ENCODE results near the gene MIB1.
"Not testable (repeated sequence)": the region's sequence is repeated elsewhere in the genome, so short reads cannot be mapped to it uniquely, and the experiment has no call there.

Gene MIB1

GRCh38 chr18:21740538-21741311, at the start of gene MIB1:
Gene MIB1, plus strand, starts transcription at chr18:21740792. Its CDS starts 792 bp downstream, at chr18:21741584.
- DNase-seq (ENCODE audit: low read depth in 2 of 2), result peak; percentile 98 to 99

DNA sequence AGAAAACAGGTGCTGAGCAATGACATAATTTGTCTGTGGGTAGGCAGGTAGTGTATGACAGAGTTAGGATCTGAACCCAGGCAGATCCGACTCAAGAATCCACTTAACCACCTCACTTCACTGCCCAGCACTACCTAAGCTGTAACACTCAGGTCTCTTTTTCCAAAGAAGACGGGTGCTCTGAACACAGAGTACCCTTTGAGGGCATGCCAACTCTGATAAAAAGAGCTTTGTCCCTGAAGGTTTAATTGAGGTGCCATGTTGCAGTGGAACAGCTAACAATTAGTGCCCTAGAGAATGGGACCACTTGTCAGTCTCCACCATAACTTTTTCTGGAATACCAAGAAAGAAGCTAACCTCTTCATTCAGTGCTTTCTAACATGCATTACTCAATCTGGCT, 47.3 kb upstream of the MIB1 start:
- DNase-seq (ENCODE audit: low read depth in 2 of 2), result no peak

DNA sequence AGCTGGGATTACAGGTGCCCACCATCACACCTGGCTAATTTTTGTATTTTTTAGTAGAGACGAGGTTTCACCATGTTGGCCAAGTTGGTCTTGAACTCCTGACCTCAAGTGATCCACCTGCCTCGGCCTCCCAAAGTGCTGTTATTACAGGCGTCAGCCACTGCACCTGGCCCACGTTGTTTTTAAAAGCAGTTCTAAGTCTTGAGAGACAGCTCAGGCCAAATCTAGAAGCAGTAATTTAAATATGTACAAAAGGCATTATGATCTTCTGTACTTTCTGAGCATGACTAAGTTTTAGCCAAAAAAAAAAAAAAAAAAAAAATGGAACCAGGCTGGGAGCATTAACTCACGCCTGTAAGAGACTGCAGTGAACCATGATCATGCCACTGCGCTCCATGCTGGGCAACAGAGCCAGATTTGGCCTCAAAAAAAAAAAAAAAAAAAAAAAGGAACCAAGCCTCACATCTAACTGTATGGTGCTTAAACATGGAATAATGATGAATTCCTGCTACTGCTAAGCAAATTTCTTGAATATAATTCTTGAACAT, 40.0 kb upstream of the MIB1 start:
- no peak for DNase-seq (ENCODE audit: low read depth in 2 of 2)

GRCh38 chr18:21701621-21702020, 39.0 kb upstream of the MIB1 start:
- DNase-seq (ENCODE audit: low read depth in 2 of 2), result no peak

GRCh38 chr18:21702602-21703001, 38.0 kb upstream of the MIB1 start:
- DNase-seq (ENCODE audit: low read depth in 2 of 2), result no peak

GRCh38 chr18:21703241-21703820, 37.3 kb upstream of the MIB1 start:
- DNase-seq (ENCODE audit: low read depth in 2 of 2), result no peak

- peak; percentile 87 for DNase-seq (ENCODE audit: low read depth in 2 of 2)
Observed at GRCh38 chr18:21704603-21705364, 35.8 kb upstream of the MIB1 start, which contains the start of gene ABHD3. Gene ABHD3, minus strand, starts transcription at chr18:21704774. Its CDS starts 109 bp downstream, at chr18:21704665.

DNA sequence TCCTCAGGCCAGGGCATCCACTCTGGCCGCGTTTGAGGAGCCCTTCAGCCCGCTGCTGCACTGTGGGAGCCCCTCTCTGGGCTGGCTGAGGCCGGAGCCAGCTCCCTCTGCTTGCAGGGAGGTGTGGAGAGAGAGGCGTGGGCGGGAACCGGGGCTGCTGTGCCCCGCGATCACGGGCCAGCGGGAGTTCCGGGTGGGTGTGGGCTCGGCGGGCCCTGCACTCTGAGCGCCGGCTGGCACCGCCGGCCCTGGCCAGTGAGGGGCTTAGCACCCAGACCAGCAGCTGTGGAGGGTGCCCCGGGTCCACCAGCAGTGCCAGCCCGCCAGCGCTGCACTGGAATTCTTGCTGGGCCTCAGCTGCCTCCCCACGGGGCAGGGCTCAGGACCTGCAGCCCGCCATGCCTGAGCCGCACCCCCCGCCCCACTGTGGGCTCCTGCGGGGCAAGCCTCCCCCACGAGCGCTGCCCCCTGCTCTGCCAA, 34.2 kb upstream of the MIB1 start:
- DNase-seq (ENCODE audit: low read depth in 2 of 2), result no peak

DNA sequence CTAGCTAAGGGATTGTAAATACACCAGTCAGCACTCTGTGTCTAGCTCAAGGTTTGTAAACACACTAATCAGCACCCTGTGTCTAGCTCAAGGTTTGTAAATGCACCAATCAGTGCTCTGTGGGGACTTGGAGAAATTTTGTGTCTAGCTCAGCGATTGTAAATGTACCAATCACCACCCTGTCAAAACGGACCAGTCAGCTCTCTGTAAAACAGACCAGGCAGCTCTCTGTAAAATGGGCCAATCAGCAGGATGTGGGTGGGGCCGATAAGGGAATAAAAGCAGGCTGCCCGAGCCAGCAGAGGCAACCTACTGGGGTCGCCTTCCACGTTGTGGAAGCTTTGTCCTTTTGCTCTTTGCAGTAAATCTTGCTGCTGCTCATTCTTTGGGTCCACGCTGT, 33.5 kb upstream of the MIB1 start:
- not testable (repeated sequence) for DNase-seq (ENCODE audit: low read depth in 2 of 2)

DNA sequence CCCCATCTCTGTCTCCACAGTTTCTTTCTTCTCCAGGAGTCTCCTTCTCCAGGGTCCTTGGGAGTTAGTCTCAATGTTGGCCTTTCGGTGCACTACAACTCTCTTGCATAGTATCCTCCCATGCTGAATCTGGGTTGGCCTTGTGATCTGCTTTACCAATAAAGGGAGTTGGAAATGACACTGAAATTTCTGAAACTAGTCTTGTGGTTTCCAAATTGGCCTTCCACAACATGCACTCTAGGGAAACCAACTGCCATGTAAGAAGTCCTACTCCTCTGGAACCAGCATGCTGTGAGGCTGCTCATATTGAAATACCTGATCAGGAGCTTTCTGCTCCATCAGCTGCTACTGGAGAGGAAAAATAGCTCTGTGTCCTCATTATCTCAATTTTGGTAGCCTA, 26.1 kb upstream of the MIB1 start:
- DNase-seq (ENCODE audit: low read depth in 2 of 2), result no peak

DNA sequence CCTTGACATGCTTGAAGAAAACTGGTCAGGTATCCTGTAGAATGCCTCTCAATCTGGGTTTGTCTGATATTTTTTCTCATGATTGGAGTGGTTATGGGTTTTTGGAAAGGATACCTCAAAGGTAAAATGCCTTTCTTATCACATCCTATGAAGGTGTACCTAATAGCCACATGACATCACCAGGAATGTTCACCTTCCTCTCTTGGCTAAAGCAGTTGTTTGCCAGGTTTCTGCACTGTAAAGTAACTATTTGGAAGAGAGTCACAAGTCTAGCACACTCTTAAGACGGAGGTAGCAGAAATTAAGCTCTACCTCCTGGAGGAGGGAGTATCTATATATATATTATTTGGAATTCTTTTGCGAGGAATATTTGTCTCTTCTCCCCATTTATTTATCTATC, 17.9 kb upstream of the MIB1 start:
- DNase-seq (ENCODE audit: low read depth in 2 of 2), result no peak

GRCh38 chr18:21725201-21725600, 15.4 kb upstream of the MIB1 start:
- DNase-seq (ENCODE audit: low read depth in 2 of 2), result no peak

- no peak for DNase-seq (ENCODE audit: low read depth in 2 of 2)
Observed at GRCh38 chr18:21727702-21728101, 12.9 kb upstream of the MIB1 start.

DNA sequence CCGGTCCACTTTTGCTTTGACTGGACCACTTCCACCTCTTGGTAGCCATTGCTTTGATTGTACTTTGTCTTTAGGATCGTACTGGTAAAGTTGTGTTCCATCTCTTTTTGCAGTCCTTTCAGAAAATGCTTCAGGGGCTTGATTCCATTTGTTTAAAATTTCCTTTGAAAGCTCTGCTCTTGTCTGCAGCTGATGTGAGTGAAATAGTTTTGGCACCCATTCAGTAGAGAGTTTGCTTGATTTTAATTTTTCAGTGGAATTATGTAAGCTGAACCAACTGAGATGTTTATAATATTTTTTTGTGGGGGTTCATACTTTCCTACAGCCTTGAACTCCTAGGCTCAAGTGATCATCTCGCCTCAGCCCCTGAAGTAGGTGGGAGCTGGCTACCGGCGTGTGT, 7.6 kb upstream of the MIB1 start:
- no peak for DNase-seq (ENCODE audit: low read depth in 2 of 2)

GRCh38 chr18:21735452-21736015, 5.1 kb upstream of the MIB1 start:
- DNase-seq (ENCODE audit: low read depth in 2 of 2), result peak in 1 of 2 donors; percentile 2

DNA sequence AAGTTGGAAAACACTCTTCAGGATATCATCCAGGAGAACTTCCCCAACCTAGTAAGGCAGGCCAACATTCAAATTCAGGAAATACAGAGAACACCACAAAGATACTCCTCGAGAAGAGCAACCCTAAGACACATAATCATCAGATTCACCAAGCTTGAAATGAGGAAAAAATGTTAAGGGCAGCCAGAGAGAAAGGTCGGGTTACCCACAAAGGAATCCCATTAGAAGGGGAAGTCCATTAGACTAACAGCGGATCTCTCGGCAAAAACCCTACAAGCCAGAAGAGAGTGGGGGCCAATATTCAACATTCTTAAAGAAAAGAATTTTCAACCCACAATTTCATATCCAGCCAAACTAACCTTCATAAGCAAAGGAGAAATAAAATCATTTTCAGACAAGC, 3.7 kb upstream of the MIB1 start:
- DNase-seq (ENCODE audit: low read depth in 2 of 2), result not testable (repeated sequence)

GRCh38 chr18:21739604-21740537, 721 bp upstream of the MIB1 start:
- no peak for DNase-seq (ENCODE audit: low read depth in 2 of 2)

DNA sequence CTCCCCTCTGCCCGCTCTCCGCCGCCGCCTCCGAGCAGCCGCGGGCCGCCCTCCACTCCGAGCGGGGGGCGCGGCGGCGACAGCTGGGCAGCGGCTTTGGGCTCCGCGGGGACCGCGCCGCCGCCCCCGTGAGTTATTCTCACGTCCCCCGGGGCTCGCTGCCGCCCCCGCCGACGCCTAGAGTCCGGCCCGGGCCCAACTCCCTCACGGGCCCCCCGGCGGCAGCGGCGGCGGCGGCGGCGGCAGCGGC, 645 bp downstream of the MIB1 start:
- peak in 1 of 2 donors; percentile 47 for DNase-seq (ENCODE audit: low read depth in 2 of 2)

DNA sequence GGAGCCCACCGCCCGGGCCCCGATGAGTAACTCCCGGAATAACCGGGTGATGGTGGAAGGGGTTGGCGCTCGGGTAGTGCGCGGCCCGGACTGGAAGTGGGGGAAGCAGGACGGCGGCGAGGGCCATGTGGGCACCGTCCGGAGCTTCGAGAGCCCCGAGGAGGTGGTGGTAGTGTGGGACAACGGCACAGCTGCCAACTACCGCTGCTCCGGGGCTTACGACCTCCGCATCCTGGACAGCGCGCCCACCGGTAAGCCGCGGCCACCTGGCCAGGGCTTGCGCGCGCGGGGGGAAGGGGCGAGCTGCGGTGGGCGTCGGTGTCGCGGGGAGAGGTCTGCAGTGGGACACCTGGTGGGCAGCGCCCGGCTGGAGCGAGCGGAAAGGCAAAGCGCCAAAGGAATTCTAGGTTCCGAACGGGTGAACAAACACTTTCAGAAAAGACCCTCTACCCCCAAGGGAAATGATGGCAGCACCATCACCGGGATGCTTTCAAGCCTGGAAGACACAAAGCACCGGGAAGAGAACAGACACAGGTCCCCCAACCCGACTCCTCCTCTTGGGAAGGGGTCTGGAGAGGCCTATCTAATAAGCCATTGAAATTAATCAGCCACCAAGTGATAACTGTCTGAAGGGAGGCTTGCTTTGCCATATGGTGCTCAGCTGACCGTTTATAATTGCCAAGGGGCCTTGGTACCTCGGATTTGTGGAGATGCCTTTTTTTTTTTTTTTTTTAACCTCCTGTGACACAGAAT, 1.1 kb downstream of the MIB1 start:
- DNase-seq (ENCODE audit: low read depth in 2 of 2), result peak in 1 of 2 donors; percentile 8

DNA sequence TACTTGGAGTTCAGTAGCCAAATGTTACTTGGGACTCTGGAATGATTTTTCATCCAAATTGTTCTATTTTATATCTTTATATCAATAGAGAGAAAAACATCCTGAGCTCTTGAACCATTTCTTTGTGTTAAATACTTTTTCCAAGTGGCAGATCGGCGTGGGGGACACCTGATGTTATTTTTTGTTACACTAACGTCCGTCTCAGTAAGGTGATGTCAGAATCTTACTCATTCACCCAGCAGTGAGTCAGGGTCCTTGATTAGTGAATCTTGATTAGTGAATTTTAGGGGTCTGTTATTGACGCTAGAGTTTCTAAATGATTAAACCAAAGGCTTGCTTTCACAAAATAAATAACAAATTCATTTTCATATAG, 1.7 kb downstream of the MIB1 start:
- DNase-seq (ENCODE audit: low read depth in 2 of 2), result no peak
